Fibroblast of skin of right quadriceps (primary cell): ENCODE measurements around the gene NELL1.
"Not testable (repeated sequence)": the region's sequence is repeated elsewhere in the genome, so short reads cannot be mapped to it uniquely, and the experiment has no call there.

Experiments used
- DNase-seq: peaks from one replicate; pipeline ENCODE4 v3.0.0-alpha.2; 2013

The NELL1 gene

GRCh38 chr11:21132146-21132720 lies 462.8 kb downstream of the NELL1 start:
- no peak for DNase-seq

- no peak for DNase-seq
Observed at GRCh38 chr11:21133244-21133643, 463.9 kb downstream of the NELL1 start.

- DNase-seq = no peak
Observed at GRCh38 chr11:21133722-21134121, 464.3 kb downstream of the NELL1 start.

GRCh38 chr11:21137803-21138202 lies 468.4 kb downstream of the NELL1 start:
- DNase-seq = no peak

- not testable (repeated sequence) for DNase-seq
Observed at GRCh38 chr11:21141557-21141956, 472.2 kb downstream of the NELL1 start.

- no peak for DNase-seq
Observed at GRCh38 chr11:21142007-21142406, 472.6 kb downstream of the NELL1 start.

- no peak for DNase-seq
Observed at GRCh38 chr11:21144531-21144930, 475.1 kb downstream of the NELL1 start.

- DNase-seq = no peak
Observed at GRCh38 chr11:21148376-21148775, 479.0 kb downstream of the NELL1 start.

GRCh38 chr11:21160140-21160539 lies 490.8 kb downstream of the NELL1 start:
- DNase-seq = no peak

GRCh38 chr11:21169639-21170038 lies 500.3 kb downstream of the NELL1 start:
- DNase-seq = no peak

GRCh38 chr11:21173476-21173875 lies 504.1 kb downstream of the NELL1 start:
- no peak for DNase-seq

- no peak for DNase-seq
Observed at GRCh38 chr11:21174781-21175180, 505.4 kb downstream of the NELL1 start.

GRCh38 chr11:21177379-21177778 lies 508.0 kb downstream of the NELL1 start:
- no peak for DNase-seq

- DNase-seq = no peak
Observed at GRCh38 chr11:21179770-21180169, 510.4 kb downstream of the NELL1 start.

- no peak for DNase-seq
Observed at GRCh38 chr11:21180182-21180581, 510.8 kb downstream of the NELL1 start.

GRCh38 chr11:21185959-21186358 lies 516.6 kb downstream of the NELL1 start:
- no peak for DNase-seq

GRCh38 chr11:21190181-21190580 lies 520.8 kb downstream of the NELL1 start:
- DNase-seq = no peak

- DNase-seq = no peak
Observed at GRCh38 chr11:21195995-21196394, 526.6 kb downstream of the NELL1 start.

- no peak for DNase-seq
Observed at GRCh38 chr11:21198498-21198897, 529.1 kb downstream of the NELL1 start.

GRCh38 chr11:21205205-21205604 lies 535.8 kb downstream of the NELL1 start:
- DNase-seq = no peak

GRCh38 chr11:21225860-21226259 lies 556.5 kb downstream of the NELL1 start:
- DNase-seq = no peak

GRCh38 chr11:21229224-21229623 lies 559.8 kb downstream of the NELL1 start:
- no peak for DNase-seq

- DNase-seq = no peak
Observed at GRCh38 chr11:21250196-21250595, 580.8 kb downstream of the NELL1 start.

GRCh38 chr11:21254055-21254454 lies 584.7 kb downstream of the NELL1 start:
- DNase-seq = no peak

- DNase-seq = no peak
Observed at GRCh38 chr11:21254790-21255189, 585.4 kb downstream of the NELL1 start.

GRCh38 chr11:21257461-21257860 lies 588.1 kb downstream of the NELL1 start:
- no peak for DNase-seq
